OCI-M2 (cell line): ENCODE measurements around the gene TTN.

Experiments used
- DNase-seq: peaks from one replicate; lab custom pipeline; 2025; ENCODE audit not compliant: unreplicated experiment; lab: John Stamatoyannopoulos, UW

The TTN gene

GRCh38 chr2:178807227-178808008, at the start of gene TTN:
Gene TTN (minus strand): TSS chr2:178807423. CDS start chr2:178804642, 2,781 bp downstream.
- DNase-seq = no peak

GRCh38 chr2:178855151-178855550, 47.9 kb upstream of the TTN start:
- DNase-seq = no peak

- no peak for DNase-seq
Observed at GRCh38 chr2:178848335-178848734, 41.1 kb upstream of the TTN start.

GRCh38 chr2:178846458-178846802, 39.2 kb upstream of the TTN start:
- DNase-seq = no peak

GRCh38 chr2:178845566-178846457, 38.6 kb upstream of the TTN start:
- DNase-seq = no peak

GRCh38 chr2:178844701-178845100, 37.5 kb upstream of the TTN start:
- DNase-seq = no peak

GRCh38 chr2:178844269-178844668, 37.0 kb upstream of the TTN start:
- no peak for DNase-seq

- no peak for DNase-seq
Observed at GRCh38 chr2:178843697-178844096, 36.5 kb upstream of the TTN start.

GRCh38 chr2:178836807-178837206, 29.6 kb upstream of the TTN start:
- DNase-seq = no peak

GRCh38 chr2:178834086-178834485, 26.9 kb upstream of the TTN start:
- no peak for DNase-seq

- no peak for DNase-seq
Observed at GRCh38 chr2:178833382-178833781, 26.2 kb upstream of the TTN start.

- DNase-seq = no peak
Observed at GRCh38 chr2:178830451-178830850, 23.2 kb upstream of the TTN start.

- DNase-seq = no peak
Observed at GRCh38 chr2:178829981-178830380, 22.8 kb upstream of the TTN start.

GRCh38 chr2:178829299-178829960, 22.2 kb upstream of the TTN start:
- no peak for DNase-seq

GRCh38 chr2:178828486-178828881, 21.3 kb upstream of the TTN start:
- no peak for DNase-seq

GRCh38 chr2:178827739-178828485, 20.7 kb upstream of the TTN start:
- no peak for DNase-seq

GRCh38 chr2:178827111-178827510, 19.9 kb upstream of the TTN start:
- DNase-seq = no peak

- no peak for DNase-seq
Observed at GRCh38 chr2:178825183-178825582, 18.0 kb upstream of the TTN start.

GRCh38 chr2:178824181-178824580, 17.0 kb upstream of the TTN start:
- DNase-seq = no peak

- no peak for DNase-seq
Observed at GRCh38 chr2:178819992-178820391, 12.8 kb upstream of the TTN start.
